GM18526 (cell line): ENCODE data around the gene ZBTB20.

ENCODE experiments used
- POLR2A ChIP-seq: IDR thresholded peaks from 3 replicates; pipeline ENCODE4 v1.6.1; 2011; ENCODE audit not compliant: insufficient read length; ENCODE audit errors: extremely low read depth

ZBTB20 gene

GRCh38 chr3:114941626-114942309 lies 205.3 kb downstream of the ZBTB20 start:
- no peak for TF ChIP-seq POLR2A

GRCh38 chr3:114939920-114940319 lies 207.2 kb downstream of the ZBTB20 start:
- TF ChIP-seq POLR2A: no peak

GRCh38 chr3:114933407-114933806 lies 213.7 kb downstream of the ZBTB20 start:
- no peak for TF ChIP-seq POLR2A

- no peak for TF ChIP-seq POLR2A
Observed at GRCh38 chr3:114929971-114930732, 216.9 kb downstream of the ZBTB20 start.

- no peak for TF ChIP-seq POLR2A
Observed at GRCh38 chr3:114928989-114929640, 218.0 kb downstream of the ZBTB20 start.

- no peak for TF ChIP-seq POLR2A
Observed at GRCh38 chr3:114904633-114905032, 242.5 kb downstream of the ZBTB20 start.

- no peak for TF ChIP-seq POLR2A
Observed at GRCh38 chr3:114903213-114903612, 243.9 kb downstream of the ZBTB20 start.

GRCh38 chr3:114902691-114903101 lies 244.4 kb downstream of the ZBTB20 start:
- no peak for TF ChIP-seq POLR2A

- TF ChIP-seq POLR2A: no peak
Observed at GRCh38 chr3:114900908-114901307, 246.2 kb downstream of the ZBTB20 start.

- no peak for TF ChIP-seq POLR2A
Observed at GRCh38 chr3:114899186-114899931, 247.7 kb downstream of the ZBTB20 start.

GRCh38 chr3:114896978-114897377 lies 250.1 kb downstream of the ZBTB20 start:
- no peak for TF ChIP-seq POLR2A

- TF ChIP-seq POLR2A: no peak
Observed at GRCh38 chr3:114893361-114893760, 253.7 kb downstream of the ZBTB20 start.

- TF ChIP-seq POLR2A: no peak
Observed at GRCh38 chr3:114892880-114893279, 254.2 kb downstream of the ZBTB20 start.

GRCh38 chr3:114892131-114892879 lies 254.8 kb downstream of the ZBTB20 start:
- no peak for TF ChIP-seq POLR2A

GRCh38 chr3:114887806-114888205 lies 259.3 kb downstream of the ZBTB20 start:
- no peak for TF ChIP-seq POLR2A

GRCh38 chr3:114886905-114887304 lies 260.2 kb downstream of the ZBTB20 start:
- TF ChIP-seq POLR2A: no peak
